ENCODE results near the gene NLGN1. TPM values are rescaled to one million over a fixed set of nuclear protein-coding genes. Genes with fewer than 3 reads are reported as not detected.

The NLGN1 gene
- total RNA-seq, 1 donor from 2014 or later: 4.5 TPM

GRCh38 chr3:174295306-174296092 is 898.0 kb downstream of the NLGN1 start:
- DNase-seq (ENCODE audit: low read depth): no peak
- no peaks in the 10 kb centered on the region for H3K36me3 ChIP-seq (ENCODE audit: control insufficient read depth, insufficient read depth, low read length)
- H3K4me3 ChIP-seq (ENCODE audit: low read depth, low read length): no peak overlapping the region
- no peaks in the 10 kb centered on the region for H3K27me3 ChIP-seq (ENCODE audit: control insufficient read depth, insufficient read depth, low read length)
- no peak for TF ChIP-seq CTCF (IDR thresholded peaks at IDR 0.05; ENCODE audit: insufficient read depth, low read length, poor library complexity, severe bottlenecking)

- no peak for DNase-seq (ENCODE audit: low read depth)
- Histone ChIP-seq H3K4me3 (ENCODE audit: low read depth, low read length) (no peak overlapping the region), H3K27me3 (ENCODE audit: control insufficient read depth, insufficient read depth, low read length) (no peaks in the 10 kb centered on the region), H3K36me3 (ENCODE audit: control insufficient read depth, insufficient read depth, low read length) (no peaks in the 10 kb centered on the region)
- no peak for TF ChIP-seq CTCF (IDR thresholded peaks at IDR 0.05; ENCODE audit: insufficient read depth, low read length, poor library complexity, severe bottlenecking)
Observed at GRCh38 chr3:174302746-174303315, 905.3 kb downstream of the NLGN1 start.

- no peak for DNase-seq (ENCODE audit: low read depth)
- no peaks in the 10 kb centered on the region for H3K27me3 ChIP-seq (ENCODE audit: control insufficient read depth, insufficient read depth, low read length)
- no peak for TF ChIP-seq CTCF (IDR thresholded peaks at IDR 0.05; ENCODE audit: insufficient read depth, low read length, poor library complexity, severe bottlenecking)
- no peak overlapping the region for H3K4me3 ChIP-seq (ENCODE audit: low read depth, low read length)
- no peaks in the 10 kb centered on the region for H3K36me3 ChIP-seq (ENCODE audit: control insufficient read depth, insufficient read depth, low read length)
Observed at GRCh38 chr3:174303907-174304560, 906.5 kb downstream of the NLGN1 start.

GRCh38 chr3:174308736-174309135 is 911.2 kb downstream of the NLGN1 start:
- no peaks in the 10 kb centered on the region for H3K36me3 ChIP-seq (ENCODE audit: control insufficient read depth, insufficient read depth, low read length)
- H3K27me3 ChIP-seq (ENCODE audit: control insufficient read depth, insufficient read depth, low read length): no peaks in the 10 kb centered on the region
- no peak for DNase-seq (ENCODE audit: low read depth)
- no peak overlapping the region for H3K4me3 ChIP-seq (ENCODE audit: low read depth, low read length)
- TF ChIP-seq CTCF (IDR thresholded peaks at IDR 0.05; ENCODE audit: insufficient read depth, low read length, poor library complexity, severe bottlenecking): no peak

- H3K27me3 ChIP-seq (ENCODE audit: control insufficient read depth, insufficient read depth, low read length): no peaks in the 10 kb centered on the region
- TF ChIP-seq CTCF (IDR thresholded peaks at IDR 0.05; ENCODE audit: insufficient read depth, low read length, poor library complexity, severe bottlenecking): no peak
- no peak for DNase-seq (ENCODE audit: low read depth)
- H3K4me3 ChIP-seq (ENCODE audit: low read depth, low read length): no peak overlapping the region
- no peaks in the 10 kb centered on the region for H3K36me3 ChIP-seq (ENCODE audit: control insufficient read depth, insufficient read depth, low read length)
Observed at GRCh38 chr3:174310475-174310983, 913.0 kb downstream of the NLGN1 start.
